NB4 (cell line): ENCODE data around the gene PTGIS.

Experiments used
- DNase-seq: peaks from one replicate; pipeline ENCODE4 v3.0.0; 2010; ENCODE audit warnings: low read depth
- H3K4me3 ChIP-seq: one replicate; pipeline ENCODE4 v1.5.1; 2011; ENCODE audit warnings: mild to moderate bottlenecking, low read depth, low read length, moderate library complexity
- CTCF ChIP-seq: IDR thresholded peaks from one replicate; pipeline ENCODE4 v1.5.1; 2012; ENCODE audit warnings: low read depth, low read length
- MAX ChIP-seq: IDR thresholded peaks from 2 replicates; pipeline ENCODE4 v1.6.1; 2011; ENCODE audit warnings: low read depth, low read length
- MYC ChIP-seq: IDR thresholded peaks from 2 replicates; pipeline ENCODE4 v1.6.1; 2011; ENCODE audit warnings: low read depth, low read length
- POLR2A ChIP-seq: IDR thresholded peaks from 2 replicates; pipeline ENCODE4 v1.6.1; 2011; ENCODE audit warnings: mild to moderate bottlenecking; ENCODE audit not compliant: insufficient read length; ENCODE audit errors: extremely low read depth

The PTGIS gene

DNA sequence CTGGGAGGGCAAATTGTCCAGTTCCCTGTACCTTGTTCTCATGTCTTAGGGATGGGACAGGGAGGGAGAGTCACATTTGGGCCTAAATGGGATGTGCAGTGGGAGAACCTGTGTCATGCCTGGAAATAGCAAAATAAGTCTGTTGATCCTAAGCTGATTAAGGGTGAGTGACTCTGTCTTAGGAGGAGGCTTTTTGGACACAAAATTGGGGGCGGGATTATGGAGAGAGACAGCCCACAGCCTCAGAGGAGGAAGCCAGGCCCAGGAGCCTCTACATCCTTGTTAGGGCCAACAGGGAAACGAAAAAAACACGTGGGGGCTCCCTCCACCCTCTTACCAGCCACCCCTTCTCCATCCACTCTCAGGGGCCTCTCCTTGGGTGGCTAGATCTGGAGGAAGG, 87.7 kb downstream of the PTGIS start:
- DNase-seq: no peak
- no peak for TF ChIP-seq POLR2A
- no peak for TF ChIP-seq CTCF
- no peak for TF ChIP-seq MYC
- no peak for TF ChIP-seq MAX
- H3K4me3 ChIP-seq: no peak overlapping the region

- no peak for DNase-seq
- no peak for TF ChIP-seq POLR2A
- TF ChIP-seq MYC: no peak
- no peak for TF ChIP-seq CTCF
- no peak for TF ChIP-seq MAX
- no peak overlapping the region for H3K4me3 ChIP-seq
These were observed 88.2 kb downstream of the PTGIS start for GRCh38 chr20:49479785-49480184.

GRCh38 chr20:49478754-49479689, 88.9 kb downstream of the PTGIS start:
- TF ChIP-seq MYC (no peak), POLR2A (no peak), CTCF (no peak), MAX (no peak)
- no peak overlapping the region for H3K4me3 ChIP-seq
- no peak for DNase-seq

- DNase-seq: no peak
- TF ChIP-seq CTCF: no peak
- no peak for TF ChIP-seq MAX
- TF ChIP-seq MYC: no peak
- TF ChIP-seq POLR2A: no peak
These were observed 89.7 kb downstream of the PTGIS start for GRCh38 chr20:49478266-49478665.

GRCh38 chr20:49477200-49477599, 90.7 kb downstream of the PTGIS start:
- DNase-seq: no peak
- no peak for TF ChIP-seq MAX
- no peak for TF ChIP-seq MYC
- no peak for TF ChIP-seq CTCF
- TF ChIP-seq POLR2A: no peak
- H3K4me3 ChIP-seq: no peak overlapping the region

More at GRCh38 chr20:49478266-49478665, 89.7 kb downstream of the PTGIS start:
- no peak overlapping the region for H3K4me3 ChIP-seq
